Sigmoid colon (tissue), 7 donors: ENCODE results near the gene JAM3. TPM values are rescaled to one million over a fixed set of nuclear protein-coding genes. Genes with fewer than 3 reads are reported as not detected.

Source experiments
- DNase-seq: peaks from one replicate; pipeline ENCODE4 v3.0.0-alpha.2; 2019
- H3K27ac ChIP-seq, 4 donors: fragments of 200-600 bp; sonication (generic); one replicate each; pipeline ENCODE4 v1.5.1; 2016 to 2019; ENCODE audit warnings: mild to moderate bottlenecking in 1 of 4
- H3K27me3 ChIP-seq, 3 donors: fragments of 200-600 bp; sonication (generic); one replicate each; pipeline ENCODE4 v1.5.1; 2019; ENCODE audit warnings: mild to moderate bottlenecking in 1 of 3
- H3K36me3 ChIP-seq, 4 donors: fragments of 200-600 bp; sonication (generic); one replicate each; pipeline ENCODE4 v1.5.1; 2016 to 2019
- H3K4me1 ChIP-seq, 4 donors: fragments of 200-600 bp; sonication (generic); one replicate each; pipeline ENCODE4 v1.5.1; 2017 to 2019
- H3K4me3 ChIP-seq, 4 donors: fragments of 200-600 bp; sonication (generic); one replicate each; pipeline ENCODE4 v1.5.1; 2017 to 2019; ENCODE audit warnings: mild to moderate bottlenecking in 2 of 4, moderate library complexity in 1 of 4
- H3K9me3 ChIP-seq, 4 donors: fragments of 200-600 bp in 3 of 4; sonication (generic) in 3 of 4; one replicate each; pipeline versions ENCODE4 v1.5.1 to v1.6.1; 2013 to 2019
- CTCF ChIP-seq, 4 experiments: fragments of 450-650 bp in 3 of 4; fragments of 200-600 bp in 1 of 4; IDR thresholded peaks; one replicate each; pipeline ENCODE4 v1.5.1; 2016 to 2019; ENCODE audit warnings: antibody characterized with exemption in 4 of 4, mild to moderate bottlenecking in 3 of 4, moderate library complexity in 2 of 4
- EP300 ChIP-seq, 4 donors: sonication (generic); formaldehyde crosslinking; IDR thresholded peaks; one replicate each; pipeline ENCODE4 v1.6.1; 2017; ENCODE audit warnings: antibody characterized with exemption in 4 of 4
- POLR2A ChIP-seq, 2 donors: fragments of 450-650 bp; IDR thresholded peaks; one replicate each; pipeline ENCODE4 v1.6.1; 2016; ENCODE audit warnings: antibody characterized with exemption in 2 of 2, mild to moderate bottlenecking in 2 of 2, moderate library complexity in 2 of 2
- POLR2AphosphoS5 ChIP-seq, 4 donors: sonication (generic); formaldehyde crosslinking; IDR thresholded peaks; one replicate each; pipeline ENCODE4 v1.6.1; 2017; ENCODE audit warnings: antibody characterized with exemption in 4 of 4
- WGBS, 2 donors: extraction: QIAGEN DNeasy Blood & Tissue Kit; methylation state at CpG; one replicate each; pipeline ENCODE4 v1.1.7; 2013; 5-methylcytosine and 5-hydroxymethylcytosine counted together
- intact Hi-C: fragments of 100-400 bp; cut with DNase I; formaldehyde crosslinking; loops from one replicate; pipeline ENCODE4 v1.15.1; 2023
- polyA plus RNA-seq, 3 donors: library from polyadenylated mRNA; stranded (reverse); fragments of 200-250 nt; gene quantifications; one replicate each; pipeline ENCODE4 v1.2.3, GENCODE V29; 2013
- total RNA-seq, 4 donors: library from RNA; depleted of rRNA; stranded (reverse); fragments of >200 nt; gene quantifications; one replicate each; pipeline ENCODE4 v1.1.0, GENCODE V29; 2016
- donor health status: healthy with polysubstance abuse.
- donor health status: Bipolar disorder and iron deficiency.
- donor health status: healthy.

JAM3 gene
- total and polyA plus RNA-seq, 7 donors, result 0.69 to 125 (median 69.4) TPM

DNA sequence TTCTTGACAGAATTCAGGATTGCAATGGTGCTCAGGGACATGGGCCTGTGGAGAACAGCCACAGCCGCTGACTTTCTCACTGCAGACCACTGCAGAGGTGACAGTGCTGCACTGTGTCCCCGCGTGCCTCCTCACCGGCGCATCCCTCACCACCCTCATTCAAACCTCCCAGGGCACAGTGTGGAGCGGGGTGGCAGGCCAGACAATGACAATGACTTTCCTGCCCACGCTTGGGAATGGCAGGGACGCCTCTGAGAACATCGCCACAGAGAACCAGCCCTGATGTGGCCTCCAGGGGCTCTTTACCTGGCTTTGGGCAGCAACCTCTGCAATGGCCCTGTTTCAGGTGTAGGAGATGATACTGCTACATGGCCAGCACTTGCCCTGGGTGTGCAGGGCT lies 89.2 kb downstream of the JAM3 start:
- Histone ChIP-seq H3K4me3 (no peak overlapping the region), H3K36me3 (peaks cover 0 to 68% (median 8%) of the 10 kb centered on the region in 4 donors), H3K9me3 (no peaks in the 10 kb centered on the region), H3K4me1 (no peaks in the 10 kb centered on the region), H3K27me3 (no peaks in the 10 kb centered on the region), H3K27ac (no peak overlapping the region)
- DNase-seq, result no peak
- intact Hi-C loops, result no loop called here
- 89 to 95% methylated on average over 9 of the region's 9 CpGs for WGBS, 2 donors
- TF ChIP-seq EP300 (IDR thresholded peaks at IDR 0.05) (no peak), CTCF (IDR thresholded peaks at IDR 0.05) (no peak), POLR2AphosphoS5 (IDR thresholded peaks at IDR 0.05) (no peak), POLR2A (IDR thresholded peaks at IDR 0.05) (no peak)

DNA sequence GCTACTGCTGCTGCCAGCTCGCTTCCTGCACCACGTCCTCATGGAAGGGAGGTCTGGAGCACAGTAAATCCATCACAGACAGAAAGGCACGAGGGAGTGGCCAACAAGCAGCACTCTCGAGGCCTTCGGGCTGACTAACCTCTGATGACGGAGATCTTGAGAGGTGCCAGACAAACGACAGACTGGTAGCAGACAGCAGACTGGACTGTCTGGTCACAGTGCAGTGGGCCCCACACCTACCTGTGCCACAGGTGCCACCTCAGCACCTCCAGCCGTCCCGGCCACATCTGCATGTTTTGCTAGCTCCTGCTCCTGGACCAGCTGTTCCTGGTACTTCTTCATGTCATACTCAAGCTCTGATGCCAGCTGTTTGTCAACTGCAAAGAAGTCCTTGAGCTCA lies 90.8 kb downstream of the JAM3 start:
- intact Hi-C loops, result no loop called here
- Histone ChIP-seq H3K9me3 (no peaks in the 10 kb centered on the region), H3K27me3 (no peaks in the 10 kb centered on the region), H3K4me3 (no peak overlapping the region), H3K27ac (no peak overlapping the region), H3K4me1 (no peaks in the 10 kb centered on the region), H3K36me3 (peaks cover 0 to 52% (median 8%) of the 10 kb centered on the region in 4 donors)
- no peak for DNase-seq
- TF ChIP-seq EP300 (IDR thresholded peaks at IDR 0.05), result no peak
- no peak for TF ChIP-seq POLR2AphosphoS5 (IDR thresholded peaks at IDR 0.05)
- TF ChIP-seq POLR2A (IDR thresholded peaks at IDR 0.05), result no peak
- no peak for TF ChIP-seq CTCF (IDR thresholded peaks at IDR 0.05)
- 93 to 94% methylated on average over 9 of the region's 9 CpGs for WGBS, 2 donors

DNA sequence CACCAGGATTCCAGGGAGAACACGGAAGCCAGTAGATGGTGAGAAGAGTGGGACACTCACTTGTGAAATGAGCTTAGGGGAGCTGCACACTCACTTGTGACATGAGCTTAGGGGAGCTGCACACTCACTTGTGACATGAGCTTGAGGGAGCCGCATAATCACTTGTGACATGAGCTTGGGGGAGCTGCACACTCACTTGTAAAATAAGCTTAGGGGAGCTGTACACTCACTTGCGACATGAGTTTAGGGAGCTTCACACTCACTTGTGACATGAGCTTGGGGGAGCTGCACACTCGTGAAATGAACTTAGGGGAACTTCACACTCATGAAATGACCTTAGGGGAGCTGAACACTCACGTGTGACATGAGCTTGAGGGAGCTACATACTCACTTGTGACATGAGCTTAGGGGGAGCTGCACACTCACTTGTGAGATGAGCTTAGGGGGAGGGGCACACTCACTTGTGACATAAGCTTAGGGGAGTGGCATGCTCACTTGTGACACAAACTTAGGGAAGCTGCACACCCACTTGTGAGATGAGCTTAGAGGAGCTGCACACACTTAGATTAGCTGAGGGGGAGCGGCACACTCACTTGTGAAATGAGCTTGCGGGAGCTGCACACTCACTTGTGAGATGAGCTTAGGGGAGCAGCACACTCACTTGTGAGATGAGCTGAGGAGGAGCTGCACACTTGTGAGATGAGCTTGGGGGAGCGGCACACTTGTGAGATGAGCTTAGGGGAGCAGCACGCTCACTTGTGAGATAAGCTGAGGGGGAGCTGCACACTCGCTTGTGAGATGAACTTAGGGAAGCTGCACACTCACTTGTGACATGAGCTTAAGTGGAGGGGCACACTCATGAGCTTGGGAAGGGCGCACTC lies 95.9 kb downstream of the JAM3 start:
- H3K9me3 ChIP-seq, result no peaks in the 10 kb centered on the region
- TF ChIP-seq EP300 (IDR thresholded peaks at IDR 0.05), result no peak
- TF ChIP-seq POLR2AphosphoS5 (IDR thresholded peaks at IDR 0.05), result no peak
- TF ChIP-seq CTCF (IDR thresholded peaks at IDR 0.05), result no peak
- TF ChIP-seq POLR2A (IDR thresholded peaks at IDR 0.05), result no peak
- H3K27ac ChIP-seq, result no peak overlapping the region
- 93 to 97% methylated on average over 11 of the region's 11 CpGs for WGBS, 2 donors
- intact Hi-C loops, result no loop called here
- no peak overlapping the region for H3K4me3 ChIP-seq
- no peaks in the 10 kb centered on the region for H3K27me3 ChIP-seq
- peaks cover 0 to 51% (median 13%) of the 10 kb centered on the region in 4 donors for H3K36me3 ChIP-seq
- no peak for DNase-seq
- no peaks in the 10 kb centered on the region for H3K4me1 ChIP-seq

DNA sequence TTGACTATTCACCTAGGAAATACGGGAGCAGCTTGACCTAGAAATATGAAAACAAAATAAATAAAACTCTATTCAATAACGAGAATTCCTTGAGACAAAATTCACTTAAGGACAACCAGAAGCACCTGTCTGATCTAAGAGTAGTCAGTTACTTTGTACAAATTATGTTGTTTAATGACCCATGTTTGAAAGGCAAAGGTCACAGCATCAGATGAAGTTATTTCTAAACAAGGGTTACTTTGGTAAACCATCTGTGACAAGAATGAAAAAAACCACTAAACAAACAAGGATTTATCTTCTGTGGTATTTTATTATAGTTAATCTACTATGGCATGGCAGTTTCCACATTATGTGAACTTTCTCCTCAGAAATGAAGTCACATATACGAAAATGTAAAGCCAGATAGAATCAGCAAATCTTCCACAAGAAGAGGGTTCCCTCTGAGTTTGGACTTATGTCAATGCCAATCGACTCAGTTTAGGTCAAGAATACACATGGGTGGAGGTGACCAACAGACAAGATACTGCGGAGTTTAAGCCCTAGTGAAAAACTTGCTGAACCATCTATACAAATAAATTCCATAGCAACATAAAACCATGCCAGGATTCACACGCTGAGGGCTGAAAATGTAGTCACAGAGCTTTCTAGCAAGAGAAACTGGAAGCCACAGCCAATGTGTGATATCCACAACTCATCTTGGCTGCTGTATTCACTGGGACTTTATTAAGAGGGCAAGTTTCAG lies 101.5 kb downstream of the JAM3 start:
- no peak for TF ChIP-seq EP300 (IDR thresholded peaks at IDR 0.05)
- no peak for TF ChIP-seq POLR2A (IDR thresholded peaks at IDR 0.05)
- no peak for TF ChIP-seq CTCF (IDR thresholded peaks at IDR 0.05)
- TF ChIP-seq POLR2AphosphoS5 (IDR thresholded peaks at IDR 0.05), result no peak
- Histone ChIP-seq H3K27ac (no peak overlapping the region), H3K36me3 (peaks cover 0 to 34% (median 9%) of the 10 kb centered on the region in 4 donors), H3K27me3 (no peaks in the 10 kb centered on the region), H3K9me3 (no peaks in the 10 kb centered on the region), H3K4me1 (no peaks in the 10 kb centered on the region), H3K4me3 (no peak overlapping the region)
- intact Hi-C loops, result no loop called here
- WGBS, 2 donors, result 31 to 77% methylated on average over 6 of the region's 6 CpGs
- no peak for DNase-seq
